ENCODE measurements around the gene CNOT1.

CNOT1 gene

GRCh38 chr16:58515125-58515870 is 114.3 kb downstream of the CNOT1 start, which contains the start of gene SETD6 (continued):
- TF ChIP-seq ZNF426 (tag by site-specific recombination; IDR thresholded peaks at IDR 0.05), result no peak
- 0 out of 2 replicates have a peak, but pooled peaks have one; percentile 7 for TF ChIP-seq ZNF513 (tag by site-specific recombination; IDR thresholded peaks at IDR 0.05)
- no peak for TF ChIP-seq ZNF341 (tag by site-specific recombination; IDR thresholded peaks at IDR 0.05; ENCODE audit: low read depth)
- TF ChIP-seq ZNF2 (tag by site-specific recombination; IDR thresholded peaks at IDR 0.05), result peak; percentile 69; the same call in 1 of the 2 replicates
- TF ChIP-seq ZNF280D (tag by site-specific recombination; IDR thresholded peaks at IDR 0.05), result no peak
- no peak for TF ChIP-seq ZNF138 (tag by site-specific recombination; IDR thresholded peaks at IDR 0.05; ENCODE audit: borderline replicate concordance)
- peak; percentile 73 for TF ChIP-seq SP7 (tag by site-specific recombination; IDR thresholded peaks at IDR 0.05)
- TF ChIP-seq ZXDB (tag by site-specific recombination; IDR thresholded peaks at IDR 0.05), result peak; percentile 91
- TF ChIP-seq PRDM6 (tag by site-specific recombination; IDR thresholded peaks at IDR 0.05), result no peak
- TF ChIP-seq KLF9 (tag by site-specific recombination; IDR thresholded peaks at IDR 0.05; ENCODE audit: low read depth), result peak; percentile 57
- peak; percentile 88 for TF ChIP-seq ZEB2 (tag by site-specific recombination; IDR thresholded peaks at IDR 0.05)
- peak; percentile 81 for TF ChIP-seq YY2 (tag by site-specific recombination; IDR thresholded peaks at IDR 0.05)
- peak; percentile 9; the same call in 1 of the 2 replicates for TF ChIP-seq REST (tag by site-specific recombination; IDR thresholded peaks at IDR 0.05)
- peak; percentile 41; the same call in 1 of the 2 replicates for TF ChIP-seq ZNF580 (tag by site-specific recombination; IDR thresholded peaks at IDR 0.05)
- TF ChIP-seq ZNF791 (tag by site-specific recombination; IDR thresholded peaks at IDR 0.05), result no peak
- no peak for TF ChIP-seq ZNF449 (tag by site-specific recombination; IDR thresholded peaks at IDR 0.05)
- no peak for TF ChIP-seq ZNF391 (tag by site-specific recombination; IDR thresholded peaks at IDR 0.05; ENCODE audit: borderline replicate concordance, low read depth)
- TF ChIP-seq BCL11B (tag by site-specific recombination; IDR thresholded peaks at IDR 0.05; ENCODE audit: low read depth), result peak; percentile 44; the same call in 1 of the 2 replicates
- no peak for TF ChIP-seq ZNF248 (tag by site-specific recombination; IDR thresholded peaks at IDR 0.05)
- no peak for TF ChIP-seq ZNF560 (tag by site-specific recombination; IDR thresholded peaks at IDR 0.05; ENCODE audit: borderline replicate concordance)
- TF ChIP-seq SALL2 (tag by site-specific recombination; IDR thresholded peaks at IDR 0.05; ENCODE audit: borderline replicate concordance), result no peak
- TF ChIP-seq ZNF600 (tag by site-specific recombination; IDR thresholded peaks at IDR 0.05), result peak; percentile 90
- TF ChIP-seq ZNF140 (tag by site-specific recombination; IDR thresholded peaks at IDR 0.05), result no peak
- TF ChIP-seq GFI1B (tag by site-specific recombination; IDR thresholded peaks at IDR 0.05), result no peak
- TF ChIP-seq ZNF561 (tag by site-specific recombination; IDR thresholded peaks at IDR 0.05; ENCODE audit: borderline replicate concordance), result 0 out of 2 replicates have a peak, but pooled peaks have one; percentile 11
- no peak for TF ChIP-seq HOXC10 (CRISPR knock-in tag; IDR thresholded peaks at IDR 0.05)
- no peak for TF ChIP-seq ZNF211 (tag by site-specific recombination; IDR thresholded peaks at IDR 0.05; ENCODE audit: low read depth)
- TF ChIP-seq ZNF76 (tag by site-specific recombination; IDR thresholded peaks at IDR 0.05; ENCODE audit: borderline replicate concordance, low read depth), result peak; percentile 83
